ENCODE data around the gene SEMA3G. TPM values are rescaled to one million over a fixed set of nuclear protein-coding genes. Genes with fewer than 3 reads are reported as not detected.

Gene SEMA3G
- total RNA-seq, 2 donors from 2014 or later: 13.7 to 19.9 TPM

DNA sequence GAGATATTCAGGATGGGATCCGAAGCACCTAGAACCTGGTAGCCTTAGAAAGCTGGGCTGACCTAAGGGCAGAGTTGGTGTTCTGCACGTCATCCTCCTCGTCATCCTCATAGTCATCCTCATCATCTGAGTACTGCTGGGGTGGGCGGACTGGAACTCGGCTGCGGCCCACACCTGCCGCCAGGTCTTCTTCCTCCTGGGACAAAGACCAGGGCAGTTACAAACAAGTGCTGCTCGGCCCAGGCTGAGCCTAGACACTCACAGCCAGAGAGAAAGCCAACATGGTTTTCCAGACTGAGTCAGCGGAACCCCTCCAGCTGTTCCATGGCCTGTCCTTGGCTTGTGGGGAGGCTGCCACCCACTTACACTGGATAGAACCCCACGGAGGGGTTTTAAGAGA is 40.5 kb downstream of the SEMA3G start:
- intact Hi-C loops (cut with DNase I): no loop called here
- DNase-seq (no peak), ATAC-seq (no peak)

DNA sequence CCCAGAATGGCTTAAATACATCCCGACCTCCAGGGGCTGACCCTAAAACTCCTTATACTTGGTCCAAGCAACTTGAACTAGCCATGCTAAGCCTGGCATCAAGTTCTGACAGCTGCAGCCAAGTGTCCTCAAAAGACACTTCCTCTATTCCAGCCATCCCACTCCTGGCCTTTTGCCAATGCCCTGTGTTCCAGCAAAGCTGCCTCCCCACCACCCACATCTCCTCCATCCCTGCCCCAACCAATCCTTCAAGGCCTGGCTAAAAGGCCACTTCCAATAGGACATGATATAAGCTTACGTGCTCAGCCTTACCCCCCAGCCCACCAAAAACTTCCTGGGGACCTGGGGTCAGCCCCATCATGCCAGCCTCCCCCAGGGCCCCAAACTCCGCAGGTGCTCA is 40.9 kb downstream of the SEMA3G start:
- no peak for ATAC-seq

DNA sequence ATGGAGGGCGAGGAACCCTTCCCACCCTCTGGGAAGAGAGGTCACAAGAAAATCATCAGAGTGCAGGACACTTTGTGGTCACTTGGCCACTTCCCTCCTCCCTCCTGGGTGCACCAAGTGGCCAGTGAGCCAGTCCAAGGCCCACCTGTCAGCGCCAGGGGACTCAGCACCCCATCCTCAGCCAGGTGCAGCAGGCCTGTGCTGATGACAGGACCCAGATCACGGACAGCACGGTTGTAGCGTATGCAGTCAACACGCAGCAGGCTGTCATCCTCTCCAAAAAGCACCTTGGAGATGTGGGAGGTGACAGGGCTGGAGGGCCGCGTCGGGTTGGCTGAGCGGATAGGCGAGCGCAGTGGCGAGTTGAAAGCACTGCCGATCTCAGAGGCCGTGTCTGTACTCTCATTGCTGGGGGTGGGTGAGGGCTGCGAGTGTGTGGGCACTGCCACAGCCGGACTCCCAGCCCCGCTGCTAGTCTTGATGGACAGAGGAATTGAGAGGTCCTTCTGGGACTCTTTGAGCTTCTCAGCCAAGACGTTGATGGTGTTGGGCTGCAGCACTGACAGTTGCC is 41.5 kb downstream of the SEMA3G start:
- ATAC-seq: no peak
- intact Hi-C loops (cut with DNase I): no loop called here
- DNase-seq: no peak

More for the DNA sequence above, 40.9 kb downstream of the SEMA3G start:
- DNase-seq: no peak
- intact Hi-C loops (cut with DNase I): no loop called here

GRCh38 chr3:52402706-52403270 is 42.1 kb downstream of the SEMA3G start:
- DNase-seq (peak; percentile 9), ATAC-seq (no peak)
- intact Hi-C loops (cut with DNase I): no loop called here

DNA sequence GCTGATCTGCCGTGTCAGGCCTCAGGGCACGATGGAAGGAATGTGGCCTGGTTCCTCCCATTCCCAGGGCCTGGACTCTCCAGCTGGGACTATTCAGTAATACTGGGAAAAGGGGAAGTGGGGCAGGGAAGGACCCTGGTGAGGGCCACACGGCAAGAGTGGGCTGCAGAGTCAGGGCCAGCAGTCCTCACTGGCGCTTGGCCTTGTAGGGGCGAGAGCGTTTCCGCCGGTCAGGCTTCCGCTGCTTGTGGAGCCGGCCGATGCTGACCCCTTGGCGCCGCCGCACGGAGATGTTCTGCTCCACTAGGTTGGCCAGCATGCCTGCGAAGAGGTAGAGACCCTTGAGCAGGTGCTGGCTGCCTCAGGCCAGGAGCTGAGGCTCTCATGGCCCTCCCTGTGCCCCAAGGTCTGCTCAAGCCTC is 42.8 kb downstream of the SEMA3G start:
- no peak for DNase-seq
- intact Hi-C loops (cut with DNase I): no loop called here
- ATAC-seq: no peak

GRCh38 chr3:52401551-52401950 is 43.4 kb downstream of the SEMA3G start:
- ATAC-seq (no peak), DNase-seq (no peak)
- intact Hi-C loops (cut with DNase I): no loop called here

GRCh38 chr3:52401021-52401420 is 43.9 kb downstream of the SEMA3G start:
- DNase-seq: no peak
- ATAC-seq: no peak
- intact Hi-C loops (cut with DNase I): no loop called here

GRCh38 chr3:52400275-52400793 is 44.6 kb downstream of the SEMA3G start:
- intact Hi-C loops (cut with DNase I): no loop called here
- DNase-seq: no peak
- no peak for ATAC-seq

DNA sequence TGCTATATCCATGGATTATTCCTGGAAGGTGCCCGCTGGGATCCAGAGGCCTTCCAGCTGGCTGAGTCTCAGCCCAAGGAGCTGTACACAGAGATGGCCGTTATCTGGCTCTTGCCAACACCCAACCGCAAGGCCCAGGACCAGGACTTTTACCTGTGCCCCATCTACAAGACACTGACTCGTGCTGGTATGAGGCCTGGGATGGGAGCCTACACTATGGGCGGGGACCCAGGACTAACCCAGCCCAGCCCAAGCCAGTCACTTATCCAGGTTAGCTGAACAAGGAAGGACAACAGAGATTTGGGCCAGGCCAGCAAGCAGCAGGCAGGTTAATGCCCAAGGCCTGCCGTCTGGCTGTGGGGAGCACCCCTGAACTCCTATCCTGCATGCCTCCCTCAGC is 45.3 kb downstream of the SEMA3G start:
- ATAC-seq (no peak), DNase-seq (no peak)
- intact Hi-C loops (cut with DNase I): no loop called here

DNA sequence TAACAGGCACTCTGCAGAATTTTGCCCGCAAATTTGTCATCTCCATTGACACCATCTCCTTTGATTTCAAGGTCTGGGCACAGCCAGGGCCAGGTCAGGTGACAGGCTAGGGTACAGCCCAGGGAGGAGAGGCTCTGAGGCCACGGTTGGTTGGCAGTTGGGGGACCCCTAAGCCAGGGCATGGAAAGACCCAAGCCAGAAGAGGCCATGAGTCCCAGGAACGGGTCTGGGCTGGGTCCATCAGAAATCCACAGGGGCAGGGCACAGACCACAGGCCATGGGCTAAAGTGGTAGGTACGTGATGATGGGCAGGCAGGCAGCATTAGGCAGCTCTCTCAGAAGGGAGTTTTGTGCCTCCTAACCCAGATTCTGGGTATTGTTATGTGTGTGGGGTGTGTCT is 45.8 kb downstream of the SEMA3G start:
- ATAC-seq (no peak), DNase-seq (no peak)
- intact Hi-C loops (cut with DNase I): no loop called here

DNA sequence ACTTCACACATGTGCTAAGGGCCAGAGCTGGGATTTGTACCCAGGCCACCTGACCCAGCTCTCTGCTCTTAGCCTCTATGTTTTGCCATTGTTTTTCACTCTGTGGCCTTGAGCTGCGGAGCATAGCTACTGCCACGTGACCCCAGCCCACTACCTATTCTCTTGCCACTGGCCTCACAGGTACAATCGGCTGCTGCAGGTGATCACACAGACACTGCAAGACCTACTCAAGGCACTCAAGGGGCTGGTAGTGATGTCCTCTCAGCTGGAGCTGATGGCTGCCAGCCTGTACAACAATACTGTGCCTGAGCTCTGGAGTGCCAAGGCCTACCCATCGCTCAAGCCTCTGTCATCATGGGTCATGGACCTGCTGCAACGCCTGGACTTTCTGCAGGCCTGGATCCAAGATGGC is 46.2 kb downstream of the SEMA3G start:
- no peak for DNase-seq
- intact Hi-C loops (cut with DNase I): no loop called here
- no peak for ATAC-seq

DNA sequence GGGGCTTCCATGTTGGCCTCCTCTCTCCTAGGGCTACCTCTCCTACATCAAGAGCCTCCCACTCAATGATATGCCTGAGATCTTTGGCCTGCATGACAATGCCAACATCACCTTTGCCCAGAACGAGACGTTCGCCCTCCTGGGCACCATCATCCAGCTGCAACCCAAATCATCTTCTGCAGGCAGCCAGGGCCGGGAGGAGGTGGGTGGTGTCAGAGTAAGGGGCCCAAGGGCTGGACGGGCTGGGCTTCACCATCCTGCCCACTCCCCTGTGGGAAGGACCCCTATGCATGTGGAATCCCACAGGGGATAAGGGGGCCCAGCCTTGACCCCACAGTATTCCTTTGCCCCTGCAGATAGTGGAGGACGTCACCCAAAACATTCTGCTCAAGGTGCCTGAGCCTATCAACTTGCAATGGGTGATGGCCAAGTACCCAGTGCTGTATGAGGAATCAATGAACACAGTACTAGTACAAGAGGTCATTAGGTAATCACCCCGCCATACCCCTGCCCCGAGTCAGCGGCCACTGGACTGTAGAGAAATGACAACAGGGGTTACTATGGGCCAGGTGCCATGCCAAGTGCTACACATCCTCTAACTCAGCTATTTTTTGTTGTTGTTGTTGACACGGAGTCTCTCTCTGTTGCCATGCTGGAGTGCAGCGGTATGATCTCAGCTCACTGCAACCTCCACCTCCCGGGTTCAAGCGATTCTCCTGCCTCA is 47.1 kb downstream of the SEMA3G start:
- intact Hi-C loops (cut with DNase I): no loop called here
- ATAC-seq: no peak
- DNase-seq: no peak

- DNase-seq (peak; percentile 15), ATAC-seq (no peak)
- intact Hi-C loops (cut with DNase I): no loop called here
These were observed 47.9 kb downstream of the SEMA3G start for GRCh38 chr3:52396907-52397591.

DNA sequence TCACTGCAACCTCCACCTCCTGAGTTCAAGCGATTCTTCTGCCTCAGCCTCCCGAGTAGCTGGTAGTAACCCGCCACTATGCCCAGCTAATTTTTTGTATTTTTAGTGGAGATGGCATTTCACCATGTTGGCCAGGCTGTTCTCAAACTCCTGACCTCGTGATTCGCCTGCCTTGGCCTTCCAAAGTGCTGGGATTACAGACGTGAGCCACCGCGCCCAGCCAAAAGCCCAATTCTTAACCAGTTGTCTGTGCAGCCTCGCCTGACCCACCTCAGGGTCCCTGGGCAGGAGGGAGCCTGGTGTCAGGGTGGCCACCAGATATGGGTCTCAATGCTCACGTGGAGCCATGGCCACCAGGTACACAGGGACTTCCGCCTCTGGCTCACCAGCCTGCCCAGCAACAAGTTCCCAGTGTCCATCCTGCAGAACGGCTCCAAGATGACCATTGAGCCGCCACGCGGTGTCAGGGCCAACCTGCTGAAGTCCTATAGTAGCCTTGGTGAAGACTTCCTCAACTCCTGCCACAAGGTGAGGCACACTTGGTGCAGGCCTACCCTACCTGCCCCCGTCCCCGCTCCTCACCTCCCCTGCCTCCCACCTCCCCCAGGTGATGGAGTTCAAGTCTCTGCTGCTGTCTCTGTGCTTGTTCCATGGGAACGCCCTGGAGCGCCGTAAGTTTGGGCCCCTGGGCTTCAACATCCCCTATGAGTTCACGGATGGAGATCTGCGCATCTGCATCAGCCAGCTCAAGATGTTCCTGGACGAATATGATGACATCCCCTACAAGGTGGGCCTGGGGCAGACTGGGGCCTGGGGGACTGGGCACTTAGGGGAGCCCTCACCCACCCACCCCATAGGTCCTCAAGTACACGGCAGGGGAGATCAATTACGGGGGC is 48.6 kb downstream of the SEMA3G start:
- intact Hi-C loops (cut with DNase I): no loop called here
- ATAC-seq (no peak), DNase-seq (peak; percentile 12)

DNA sequence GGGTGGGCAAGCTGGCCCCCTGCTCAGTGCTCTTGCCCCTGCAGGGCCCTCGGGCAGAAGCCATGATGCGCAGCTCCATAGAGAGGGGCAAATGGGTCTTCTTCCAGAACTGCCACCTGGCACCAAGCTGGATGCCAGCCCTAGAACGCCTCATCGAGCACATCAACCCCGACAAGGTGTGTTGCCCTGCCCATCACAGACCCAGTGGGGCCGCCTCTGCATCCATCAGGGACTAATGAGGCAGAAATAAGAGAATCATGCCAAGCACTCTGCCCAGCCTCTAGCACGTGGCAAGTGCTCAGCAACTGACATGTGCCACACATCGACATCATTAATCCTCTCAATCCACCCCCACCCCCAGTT is 49.4 kb downstream of the SEMA3G start:
- DNase-seq (no peak), ATAC-seq (no peak)
- intact Hi-C loops (cut with DNase I): no loop called here

- DNase-seq (no peak), ATAC-seq (no peak)
- intact Hi-C loops (cut with DNase I): no loop called here
These were observed 50.0 kb downstream of the SEMA3G start for GRCh38 chr3:52394751-52395502.

GRCh38 chr3:52393959-52394670 is 50.8 kb downstream of the SEMA3G start:
- intact Hi-C loops (cut with DNase I): no loop called here
- DNase-seq (no peak), ATAC-seq (no peak)

All from left cardiac atrium (tissue), 4 donors.